ENCODE results near the gene ZNF791. TPM values are rescaled to one million over a fixed set of nuclear protein-coding genes. Genes with fewer than 3 reads are reported as not detected.
A peak's percentile ranks its signal among the peaks of the same experiment; 100 is the strongest.

Gene ZNF791
- total and polyA plus RNA-seq, 2 of the 13 experiments (the other 11 are each of a cell fraction or from before 2014, with no cell fraction given) = 12.8 to 17.4 TPM

DNA sequence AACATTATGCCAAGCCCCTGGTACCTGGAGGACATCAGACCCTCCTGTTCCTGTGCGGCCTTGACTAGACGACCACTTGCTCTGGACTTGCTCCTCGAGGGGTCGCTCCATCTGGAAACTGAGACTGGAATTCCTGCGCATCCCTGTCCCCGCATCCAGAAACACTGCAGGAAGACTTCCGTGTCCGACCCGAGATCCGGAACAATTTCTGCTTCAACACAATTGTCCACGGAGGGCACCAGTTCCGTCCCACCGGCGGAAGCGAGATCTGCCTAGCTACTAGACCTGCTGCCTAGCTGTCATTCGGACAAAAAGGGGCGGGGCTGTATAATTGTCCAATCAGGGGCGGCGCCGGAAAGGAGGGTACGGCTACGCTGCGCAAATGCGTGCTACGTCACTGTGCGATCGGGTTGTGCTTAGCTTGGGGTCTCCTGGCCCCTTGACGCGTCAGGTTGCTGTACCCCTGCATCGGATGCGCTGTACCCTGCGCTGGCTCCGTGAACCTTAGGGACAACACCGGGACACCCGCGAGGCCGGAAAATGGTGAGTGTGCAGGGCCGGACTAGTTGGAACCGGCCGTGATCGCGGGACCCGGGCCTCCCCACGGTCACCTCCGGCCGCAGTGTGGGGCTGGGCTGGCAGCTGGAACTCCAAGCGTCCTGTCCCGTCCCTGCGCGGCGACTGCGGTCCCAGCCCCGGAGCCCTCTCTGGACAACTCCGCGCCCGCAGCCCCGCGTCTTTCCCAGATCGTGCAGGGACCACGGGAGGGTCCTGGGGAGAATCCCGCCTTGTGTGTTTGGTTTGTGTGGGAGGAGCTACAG lies at the start of gene ZNF791, which contains the start of gene ZNF490 (continued):
- TF ChIP-seq, protein P1, sequence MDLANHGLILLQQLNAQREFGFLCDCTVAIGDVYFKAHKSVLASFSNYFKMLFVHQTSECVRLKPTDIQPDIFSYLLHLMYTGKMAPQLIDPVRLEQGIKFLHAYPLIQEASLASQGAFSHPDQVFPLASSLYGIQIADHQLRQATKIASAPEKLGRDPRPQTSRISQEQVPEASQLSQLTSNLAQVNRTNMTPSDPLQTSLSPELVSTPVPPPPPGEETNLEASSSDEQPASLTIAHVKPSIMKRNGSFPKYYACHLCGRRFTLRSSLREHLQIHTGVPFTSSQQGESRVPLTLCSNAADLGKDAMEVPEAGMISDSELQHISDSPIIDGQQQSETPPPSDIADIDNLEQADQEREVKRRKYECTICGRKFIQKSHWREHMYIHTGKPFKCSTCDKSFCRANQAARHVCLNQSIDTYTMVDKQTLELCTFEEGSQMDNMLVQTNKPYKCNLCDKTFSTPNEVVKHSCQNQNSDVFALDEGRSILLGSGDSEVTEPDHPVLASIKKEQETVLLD (CRISPR knock-in tag; IDR thresholded peaks at IDR 0.05; ENCODE audit: low read depth) = 0 out of 2 replicates have a peak, but pooled peaks have one; percentile 14
- TF ChIP-seq MATR3 (CRISPR knock-in tag; IDR thresholded peaks at IDR 0.05) = no peak
- TF ChIP-seq ELF4 (CRISPR knock-in tag; IDR thresholded peaks at IDR 0.05; ENCODE audit: borderline replicate concordance) = peak; percentile 71; the same call in 1 of the 2 replicates
- TF ChIP-seq SP140L (CRISPR knock-in tag; IDR thresholded peaks at IDR 0.05; ENCODE audit: borderline replicate concordance) = 0 out of 2 replicates have a peak, but pooled peaks have one; percentile 41
- peak; percentile 79 for TF ChIP-seq KLF6 (CRISPR knock-in tag; IDR thresholded peaks at IDR 0.05)
- TF ChIP-seq ZBTB21 (CRISPR knock-in tag; IDR thresholded peaks at IDR 0.05) = 0 out of 2 replicates have a peak, but pooled peaks have one; percentile 14
- peak; percentile 90 for TF ChIP-seq ZNF350 (CRISPR knock-in tag; IDR thresholded peaks at IDR 0.05; ENCODE audit: borderline replicate concordance, low read depth)
- no peak for TF ChIP-seq ZFP36 (IDR thresholded peaks at IDR 0.05; ENCODE audit: borderline replicate concordance, low read depth, low read length, partially characterized antibody)
- TF ChIP-seq ZNF552 (CRISPR knock-in tag; IDR thresholded peaks at IDR 0.05; ENCODE audit: borderline replicate concordance) = no peak
- no peak for TF ChIP-seq JUN (CRISPR knock-in tag; IDR thresholded peaks at IDR 0.05)
- TF ChIP-seq STAG1 (CRISPR knock-in tag; IDR thresholded peaks at IDR 0.05) = no peak
- 0 out of 2 replicates have a peak, but pooled peaks have one; percentile 7 for TF ChIP-seq GTF3A (CRISPR knock-in tag; conservative IDR thresholded peaks at IDR 0.05)
- no peak for TF ChIP-seq HMGA1 (CRISPR knock-in tag; conservative IDR thresholded peaks at IDR 0.05)
- TF ChIP-seq ZNF496 (CRISPR knock-in tag; IDR thresholded peaks at IDR 0.05; ENCODE audit: insufficient replicate concordance) = no peak
- TF ChIP-seq HOXA7 (CRISPR knock-in tag; IDR thresholded peaks at IDR 0.05) = no peak
- no peak for TF ChIP-seq POLR2AphosphoS2 (IDR thresholded peaks at IDR 0.05; ENCODE audit: low read depth, low read length)
- TF ChIP-seq, protein P2, sequence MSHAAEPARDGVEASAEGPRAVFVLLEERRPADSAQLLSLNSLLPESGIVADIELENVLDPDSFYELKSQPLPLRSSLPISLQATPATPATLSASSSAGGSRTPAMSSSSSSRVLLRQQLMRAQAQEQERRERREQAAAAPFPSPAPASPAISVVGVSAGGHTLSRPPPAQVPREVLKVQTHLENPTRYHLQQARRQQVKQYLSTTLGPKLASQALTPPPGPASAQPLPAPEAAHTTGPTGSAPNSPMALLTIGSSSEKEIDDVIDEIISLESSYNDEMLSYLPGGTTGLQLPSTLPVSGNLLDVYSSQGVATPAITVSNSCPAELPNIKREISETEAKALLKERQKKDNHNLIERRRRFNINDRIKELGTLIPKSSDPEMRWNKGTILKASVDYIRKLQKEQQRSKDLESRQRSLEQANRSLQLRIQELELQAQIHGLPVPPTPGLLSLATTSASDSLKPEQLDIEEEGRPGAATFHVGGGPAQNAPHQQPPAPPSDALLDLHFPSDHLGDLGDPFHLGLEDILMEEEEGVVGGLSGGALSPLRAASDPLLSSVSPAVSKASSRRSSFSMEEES (CRISPR knock-in tag; IDR thresholded peaks at IDR 0.05) = 0 out of 2 replicates have a peak, but pooled peaks have one; percentile 26
- no peak for TF ChIP-seq CC2D1A (CRISPR knock-in tag; IDR thresholded peaks at IDR 0.05)
- peak; percentile 91 for TF ChIP-seq FOXK1 (CRISPR knock-in tag; IDR thresholded peaks at IDR 0.05; ENCODE audit: borderline replicate concordance, low read depth)
- TF ChIP-seq, protein P3, sequence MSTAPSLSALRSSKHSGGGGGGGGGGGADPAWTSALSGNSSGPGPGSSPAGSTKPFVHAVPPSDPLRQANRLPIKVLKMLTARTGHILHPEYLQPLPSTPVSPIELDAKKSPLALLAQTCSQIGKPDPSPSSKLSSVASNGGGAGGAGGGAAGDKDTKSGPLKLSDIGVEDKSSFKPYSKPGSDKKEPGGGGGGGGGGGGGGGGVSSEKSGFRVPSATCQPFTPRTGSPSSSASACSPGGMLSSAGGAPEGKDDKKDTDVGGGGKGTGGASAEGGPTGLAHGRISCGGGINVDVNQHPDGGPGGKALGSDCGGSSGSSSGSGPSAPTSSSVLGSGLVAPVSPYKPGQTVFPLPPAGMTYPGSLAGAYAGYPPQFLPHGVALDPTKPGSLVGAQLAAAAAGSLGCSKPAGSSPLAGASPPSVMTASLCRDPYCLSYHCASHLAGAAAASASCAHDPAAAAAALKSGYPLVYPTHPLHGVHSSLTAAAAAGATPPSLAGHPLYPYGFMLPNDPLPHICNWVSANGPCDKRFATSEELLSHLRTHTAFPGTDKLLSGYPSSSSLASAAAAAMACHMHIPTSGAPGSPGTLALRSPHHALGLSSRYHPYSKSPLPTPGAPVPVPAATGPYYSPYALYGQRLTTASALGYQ (CRISPR knock-in tag; IDR thresholded peaks at IDR 0.05) = peak; percentile 20; the same call in 1 of the 2 replicates
- TF ChIP-seq ZNF251 (CRISPR knock-in tag; IDR thresholded peaks at IDR 0.05) = no peak
- peak; percentile 77; the same call in 1 of the 2 replicates for TF ChIP-seq TSC22D2 (CRISPR knock-in tag; IDR thresholded peaks at IDR 0.05; ENCODE audit: borderline replicate concordance)
- 0 out of 2 replicates have a peak, but pooled peaks have one; percentile 77 for TF ChIP-seq ZNF34 (CRISPR knock-in tag; IDR thresholded peaks at IDR 0.05; ENCODE audit: borderline replicate concordance)
- TF ChIP-seq PITX1 (CRISPR knock-in tag; IDR thresholded peaks at IDR 0.05) = peak; percentile 74
